Esophagus squamous epithelium (tissue), 4 donors: ENCODE measurements around the gene MFSD6L.

Experiments used
- CTCF ChIP-seq, 6 experiments: fragments of 450-650 bp in 4 of 6; fragments of 200-600 bp in 2 of 6; sonication (generic) in 2 of 6; IDR thresholded peaks; one replicate each; pipeline ENCODE4 v1.5.1; 2016 to 2019; ENCODE audit warnings: antibody characterized with exemption in 6 of 6, mild to moderate bottlenecking in 4 of 6, moderate library complexity in 4 of 6
- POLR2A ChIP-seq, 4 donors: fragments of 450-650 bp; IDR thresholded peaks; one replicate each; pipeline ENCODE4 v1.6.1; 2017; ENCODE audit warnings: antibody characterized with exemption in 4 of 4, mild to moderate bottlenecking in 4 of 4, moderate library complexity in 3 of 4

GRCh38 chr17:8837563-8838075 is 38.5 kb upstream of the MFSD6L start:
- TF ChIP-seq POLR2A (IDR thresholded peaks at IDR 0.05) = no peak
- no peak for TF ChIP-seq CTCF (IDR thresholded peaks at IDR 0.05)
